HUES64 (cell line): ENCODE measurements around the gene NRL.
"Not testable (repeated sequence)": the region's sequence is repeated elsewhere in the genome, so short reads cannot be mapped to it uniquely, and the experiment has no call there.

Experiments used
- H3K27ac ChIP-seq: 2 replicates; pipeline ENCODE4 v1.7.0; 2013; ENCODE audit warnings: low read depth, low read length, inconsistent platforms
- H3K27me3 ChIP-seq: 2 replicates; pipeline ENCODE4 v1.6.1; 2013; ENCODE audit warnings: mild to moderate bottlenecking, low read length; ENCODE audit not compliant: insufficient read depth
- H3K36me3 ChIP-seq: 2 replicates; pipeline ENCODE4 v1.6.1; 2013; ENCODE audit warnings: mild to moderate bottlenecking, low read length; ENCODE audit not compliant: insufficient read depth
- H3K4me1 ChIP-seq: 2 replicates; pipeline ENCODE4 v1.6.1; 2013; ENCODE audit warnings: mild to moderate bottlenecking, low read length, moderate library complexity; ENCODE audit not compliant: insufficient read depth
- H3K4me3 ChIP-seq: 2 replicates; pipeline ENCODE4 v1.5.1; 2013; ENCODE audit warnings: mild to moderate bottlenecking, low read length, moderate library complexity
- H3K9ac ChIP-seq: 2 replicates; pipeline ENCODE4 v1.6.1; 2013; ENCODE audit warnings: mild to moderate bottlenecking, low read depth, low read length
- H3K9me3 ChIP-seq: 2 replicates; pipeline ENCODE4 v1.6.1; 2013; ENCODE audit warnings: low read depth, low read length; ENCODE audit not compliant: insufficient read depth
- WGBS: fragments of 150-250, 120-280 bp; methylation state at CpG from one replicate; pipeline ENCODE4 v1.1.7; 2013; ENCODE audit warnings: missing lambda C conversion rate; 5-methylcytosine and 5-hydroxymethylcytosine counted together

Gene NRL

DNA sequence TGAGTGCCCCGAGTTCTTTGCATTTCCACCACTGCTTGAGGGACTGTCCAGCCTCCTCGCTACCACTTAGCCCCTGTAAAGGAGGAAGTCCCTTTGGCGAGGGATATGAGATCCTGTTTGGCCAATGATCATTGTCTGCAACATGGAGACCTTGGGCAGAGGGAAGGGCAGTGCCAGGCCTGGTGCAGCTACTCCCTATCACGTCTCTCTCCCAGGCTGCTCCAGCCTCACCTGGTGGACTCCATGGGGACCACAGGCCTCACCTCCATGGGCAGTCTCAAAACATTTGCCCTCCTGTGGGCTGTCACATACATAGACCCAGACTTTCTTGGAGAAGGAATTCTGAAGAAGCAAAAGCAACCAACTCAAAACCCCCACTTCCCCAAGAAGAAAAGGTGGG lies 79.0 kb downstream of the NRL start:
- peak overlapping the region; percentile 83 for H3K4me3 ChIP-seq
- H3K27ac ChIP-seq: not testable (repeated sequence)

GRCh38 chr14:24032727-24033418 lies 81.9 kb downstream of the NRL start:
- WGBS: 84% methylated on average over 2 of the region's 2 CpGs
- Histone ChIP-seq H3K4me3 (no peak overlapping the region), H3K9me3 (no peaks in the 10 kb centered on the region), H3K27ac (no peak overlapping the region), H3K27me3 (no peaks in the 10 kb centered on the region), H3K36me3 (no peaks in the 10 kb centered on the region), H3K4me1 (no peaks in the 10 kb centered on the region), H3K9ac (no peak overlapping the region)

More for the DNA sequence above, 79.0 kb downstream of the NRL start:
- not testable (repeated sequence) for H3K9me3 ChIP-seq, H3K27me3 ChIP-seq, H3K36me3 ChIP-seq, H3K4me1 ChIP-seq, H3K9ac ChIP-seq
- WGBS: 55% methylated on average over 2 of the region's 4 CpGs

GRCh38 chr14:24031331-24031730 lies 83.4 kb downstream of the NRL start:
- H3K36me3 ChIP-seq, H3K9me3 ChIP-seq, H3K27ac ChIP-seq, H3K9ac ChIP-seq, H3K27me3 ChIP-seq, H3K4me1 ChIP-seq, H3K4me3 ChIP-seq: not testable (repeated sequence)
- 97% methylated on average over 2 of the region's 2 CpGs for WGBS

GRCh38 chr14:24029687-24030086 lies 85.1 kb downstream of the NRL start:
- H3K36me3 ChIP-seq, H3K27me3 ChIP-seq, H3K4me3 ChIP-seq, H3K9ac ChIP-seq, H3K4me1 ChIP-seq, H3K27ac ChIP-seq, H3K9me3 ChIP-seq: not testable (repeated sequence)
- 100% methylated on average over 1 of the region's 3 CpGs for WGBS
